ENCODE measurements around the gene HMG20B.

The HMG20B gene

DNA sequence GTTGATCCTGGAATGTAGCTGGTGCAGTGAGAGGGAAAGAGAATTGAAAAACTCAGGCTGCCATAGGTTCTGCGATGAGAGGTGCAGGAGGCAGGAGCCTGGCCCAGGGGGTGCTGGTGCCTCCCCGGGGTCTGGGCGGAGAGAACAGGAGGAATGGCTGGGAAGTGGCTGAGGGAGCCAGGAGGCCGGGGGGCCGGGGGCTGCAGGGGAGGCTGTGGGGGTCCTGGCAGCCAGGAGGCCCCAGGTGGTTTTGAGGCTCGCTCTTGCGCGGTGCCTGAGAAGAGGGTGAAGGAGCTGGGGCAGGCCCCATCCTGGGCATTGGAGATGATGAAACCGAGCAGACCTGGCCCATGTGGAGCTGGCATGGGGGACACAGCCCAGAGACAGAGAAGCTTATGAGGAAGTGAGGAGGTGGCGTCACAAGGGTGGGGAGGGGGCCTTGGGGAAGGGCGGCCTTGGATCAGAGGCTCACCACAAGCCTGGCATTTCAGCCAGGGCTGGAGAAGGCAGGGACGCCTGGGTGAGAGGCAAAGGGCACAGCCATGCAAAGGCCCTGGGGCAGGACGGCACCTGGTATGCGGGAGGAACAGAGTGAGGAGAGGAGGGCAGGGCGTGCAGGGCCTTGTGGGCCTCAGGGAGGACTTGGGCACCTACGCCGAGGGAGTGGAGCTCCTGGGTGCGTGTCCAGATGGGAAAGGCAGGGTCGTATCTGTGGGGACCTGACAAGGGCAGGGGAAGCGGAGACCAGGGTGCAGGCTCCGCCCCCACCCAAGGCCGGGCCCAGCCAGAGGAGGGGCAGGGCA lies 35.1 kb upstream of the HMG20B start:
- DNase-seq: no peak

DNA sequence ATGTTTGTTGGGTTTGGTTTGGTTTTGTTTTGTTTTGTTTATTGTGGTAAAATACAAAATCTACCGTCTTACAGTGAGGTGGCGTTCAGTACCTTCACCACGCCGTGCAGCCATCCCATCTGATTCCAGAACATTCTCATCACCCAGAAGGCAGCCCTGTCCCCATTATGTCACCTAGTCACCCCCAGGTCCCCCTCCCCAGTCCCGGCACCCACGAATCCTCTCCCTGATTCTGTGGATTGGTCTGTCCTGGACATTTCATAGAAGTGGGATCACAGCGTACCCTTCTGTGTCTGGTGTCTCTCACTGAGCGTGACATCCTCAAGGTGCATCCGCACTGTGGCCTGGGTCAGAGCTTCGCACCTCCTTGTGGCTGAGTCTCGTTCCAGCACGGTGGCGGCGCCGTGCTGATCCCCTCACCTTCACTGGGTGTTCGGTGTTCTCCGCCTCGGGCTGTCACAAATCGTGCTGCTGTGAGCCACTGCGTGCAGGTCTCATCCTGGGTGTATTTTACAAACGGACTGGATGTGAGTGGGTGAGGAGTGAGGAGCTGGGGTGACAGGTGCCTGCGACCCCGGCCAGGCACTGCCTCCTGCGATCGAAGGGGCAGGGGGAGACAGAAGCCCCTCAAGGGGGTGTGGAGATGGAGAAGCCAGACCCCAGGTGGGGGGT lies 34.4 kb upstream of the HMG20B start:
- DNase-seq: no peak

DNA sequence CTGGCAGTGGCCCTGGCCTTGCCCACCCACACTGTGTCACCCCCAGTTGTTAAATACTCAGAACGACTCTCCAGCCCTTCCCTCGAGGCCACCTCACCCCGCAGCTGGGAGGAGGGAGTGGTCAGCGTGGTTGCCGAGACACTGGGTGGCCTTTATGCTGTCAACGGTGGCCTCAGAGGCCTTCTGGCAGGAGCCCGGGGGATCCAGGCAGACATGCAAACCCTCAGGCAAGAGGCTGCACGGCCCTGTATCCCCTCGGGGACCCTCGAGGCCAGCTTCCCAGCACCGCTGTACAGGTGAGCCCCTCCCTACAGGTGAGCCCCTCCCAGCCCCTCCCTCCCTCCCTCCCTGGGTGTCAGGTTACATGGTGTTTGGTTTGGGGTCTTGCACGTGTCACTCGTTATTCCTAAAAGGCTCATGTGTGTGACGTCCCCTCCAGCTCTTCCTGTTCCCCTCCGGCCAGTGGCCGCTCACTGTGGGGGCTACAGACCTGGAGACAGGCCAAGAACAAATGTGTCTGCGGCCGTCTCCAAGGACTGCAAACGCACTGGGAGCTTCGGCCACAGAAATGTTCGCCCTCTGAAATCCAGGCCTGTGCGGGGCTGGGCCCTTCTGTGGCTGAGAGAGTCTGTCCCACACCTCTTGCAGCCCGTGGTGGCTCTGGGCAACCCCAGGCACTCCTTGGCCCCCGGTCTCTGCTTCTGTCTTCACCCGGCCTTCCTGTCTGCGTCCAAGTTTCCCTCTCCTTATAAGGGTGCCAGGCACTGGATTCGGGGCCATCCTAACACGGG lies 33.6 kb upstream of the HMG20B start, which contains the start of gene TEKTIP1:
Gene TEKTIP1 (plus strand): TSS at position 210 of the 791 bp plus-strand sequence. CDS start 4 bp downstream, at position 214.
- no peak for DNase-seq

DNA sequence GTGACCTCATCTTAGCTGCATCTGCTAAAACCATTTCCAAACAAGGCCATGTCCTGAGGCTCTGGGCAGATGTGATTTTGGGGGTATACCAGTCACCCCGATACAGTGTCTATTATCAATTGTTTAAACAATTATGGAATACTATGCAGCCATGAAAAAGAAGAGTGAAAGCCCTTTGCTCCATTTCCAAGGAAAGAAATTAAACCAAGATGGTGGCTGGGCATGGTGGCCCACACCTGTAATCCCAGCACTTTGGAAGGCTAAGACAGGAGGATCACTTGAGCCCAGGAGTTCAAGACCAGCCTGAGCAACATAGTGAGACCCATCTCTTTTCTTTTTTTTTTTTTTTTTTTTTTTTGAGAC lies 33.0 kb upstream of the HMG20B start:
- no peak for DNase-seq

DNA sequence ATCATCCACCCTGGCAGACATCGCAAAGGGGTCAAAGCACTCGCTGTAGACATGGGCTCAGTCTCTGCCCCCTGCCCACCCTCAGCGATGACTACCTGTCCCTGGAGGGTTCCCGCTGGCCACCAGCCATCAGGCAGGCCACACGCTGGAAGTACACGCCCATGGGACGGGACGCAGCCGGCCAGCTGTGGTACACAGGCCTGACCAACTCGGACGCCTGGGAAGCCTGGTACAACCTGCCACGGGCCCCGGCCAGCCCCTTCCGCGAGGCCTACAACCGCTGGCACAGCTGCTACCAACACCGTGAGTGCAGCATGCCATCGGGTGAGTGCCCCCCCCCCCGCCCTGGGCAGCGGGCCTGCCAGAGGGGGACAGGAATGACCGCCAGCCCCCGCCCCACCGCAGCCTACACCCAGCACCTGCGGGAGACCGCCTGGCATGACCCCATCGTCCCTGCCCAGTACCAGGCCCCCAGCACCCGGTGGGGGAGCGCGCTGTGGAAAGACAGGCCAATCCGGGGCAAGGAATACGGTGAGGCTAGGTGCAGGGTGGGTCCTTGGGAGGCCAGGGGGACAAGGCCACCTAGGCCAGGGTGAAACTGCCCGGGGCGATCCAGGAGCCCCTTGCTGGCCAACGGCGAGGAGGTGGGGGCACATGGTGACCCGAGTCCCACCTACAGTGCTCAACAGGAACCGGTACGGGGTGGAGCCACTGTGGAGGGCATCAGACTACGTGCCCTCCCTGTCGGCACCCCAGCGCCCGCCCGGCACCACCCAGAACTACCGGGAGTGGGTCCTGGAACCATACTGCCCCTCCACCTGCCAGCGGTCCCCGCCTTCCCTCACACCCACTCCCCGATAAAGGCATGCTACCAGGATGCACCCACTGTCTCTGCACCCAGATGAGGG lies 29.3 kb upstream of the HMG20B start:
- DNase-seq: no peak

DNA sequence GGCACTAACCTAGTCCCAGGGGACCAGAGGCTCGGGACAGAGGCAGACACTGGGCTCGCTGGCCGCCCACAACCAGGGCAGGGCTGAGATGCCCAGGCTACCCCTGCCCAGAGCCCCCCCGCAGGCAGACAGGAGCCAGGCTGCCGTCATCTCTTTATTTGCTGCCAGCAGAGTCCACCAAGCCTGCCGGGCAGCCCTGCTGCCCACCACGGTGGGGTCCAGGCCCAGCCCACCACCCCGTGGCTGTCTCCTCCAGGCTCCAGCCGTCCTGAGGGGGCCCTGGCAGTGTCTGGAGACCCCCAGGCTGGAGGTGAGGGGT lies 28.7 kb upstream of the HMG20B start:
- no peak for DNase-seq

DNA sequence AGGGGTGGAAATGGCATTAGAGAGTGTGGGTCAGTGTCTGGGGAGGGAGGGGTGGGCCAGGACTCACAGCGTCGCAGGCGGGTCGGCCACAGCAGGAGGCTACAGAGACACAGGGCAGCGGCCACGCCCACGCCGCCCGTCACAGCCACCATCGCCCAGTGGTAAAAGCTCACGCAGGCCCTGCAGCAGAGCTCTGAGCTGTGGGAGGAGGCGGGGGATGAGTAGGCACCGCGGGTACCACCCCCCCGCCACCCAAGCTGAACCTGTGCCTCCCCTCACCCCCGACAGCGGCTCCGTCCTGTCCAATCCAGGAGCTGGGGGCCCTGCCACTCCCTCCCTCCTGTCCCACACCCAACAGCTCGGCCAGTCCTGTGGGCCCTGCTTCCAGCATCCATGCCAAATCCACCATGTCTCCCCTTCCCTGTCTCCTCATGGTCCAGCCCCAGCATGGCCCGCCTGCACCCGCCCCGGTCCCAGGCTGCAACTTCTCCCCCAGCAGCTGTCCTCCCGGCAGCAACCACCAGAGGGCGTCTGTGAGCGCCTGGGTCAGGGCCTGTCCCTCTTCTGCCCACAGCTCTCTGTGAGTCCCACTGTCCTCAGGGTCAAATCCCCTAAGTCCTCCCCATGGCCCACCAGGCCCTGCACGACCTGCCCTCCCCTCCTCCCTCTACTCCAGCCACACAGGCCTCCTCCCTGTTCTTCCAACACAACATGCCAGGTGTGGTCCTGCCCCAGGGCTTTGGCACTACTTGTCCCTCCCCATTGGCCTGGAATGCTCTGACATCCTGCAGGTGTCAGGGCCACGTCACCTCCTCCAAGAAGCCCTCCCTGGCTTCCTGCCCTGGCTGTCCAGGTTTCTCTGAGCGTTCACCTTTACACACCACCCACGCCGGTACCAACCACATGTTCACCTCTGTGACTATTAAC lies 27.7 kb upstream of the HMG20B start:
- DNase-seq: peak; percentile 64

DNA sequence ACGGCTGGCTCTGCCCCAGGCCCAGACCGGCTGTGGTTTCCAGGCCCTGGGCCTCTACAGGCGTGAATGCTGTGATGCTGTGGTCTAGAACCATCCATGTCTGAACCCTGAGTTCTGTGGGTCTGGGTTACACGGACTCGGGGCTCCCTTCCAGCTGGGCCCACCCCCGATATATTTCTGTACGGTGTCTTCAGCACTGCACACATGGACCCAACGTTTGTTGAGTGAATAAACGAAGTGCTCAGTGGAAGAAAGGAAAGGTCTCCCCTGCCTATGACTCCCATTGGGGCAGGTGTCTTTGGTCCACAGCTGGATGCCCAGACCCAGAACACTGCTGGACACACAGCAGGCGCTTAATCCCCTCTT lies 27.1 kb upstream of the HMG20B start:
- no peak for DNase-seq

DNA sequence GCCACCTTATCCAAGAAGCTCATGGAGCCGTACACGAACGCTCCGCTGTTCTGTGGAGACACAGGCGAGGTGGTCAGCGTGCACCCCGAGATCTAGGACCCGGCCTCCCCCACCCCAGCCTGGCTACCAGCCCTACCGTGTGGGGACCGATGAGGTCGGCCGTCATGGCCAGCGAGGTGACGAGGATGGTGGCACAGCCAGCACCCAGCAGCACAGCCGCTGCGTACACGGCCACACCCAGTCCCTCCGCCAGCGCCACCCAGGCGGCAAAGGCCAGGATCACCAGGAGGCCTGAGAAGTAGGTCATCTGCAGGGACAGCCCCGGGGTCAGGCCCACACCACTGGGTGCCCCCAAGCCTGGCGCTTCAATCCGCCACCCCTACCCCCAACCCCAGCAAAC lies 26.6 kb upstream of the HMG20B start:
- DNase-seq: no peak

DNA sequence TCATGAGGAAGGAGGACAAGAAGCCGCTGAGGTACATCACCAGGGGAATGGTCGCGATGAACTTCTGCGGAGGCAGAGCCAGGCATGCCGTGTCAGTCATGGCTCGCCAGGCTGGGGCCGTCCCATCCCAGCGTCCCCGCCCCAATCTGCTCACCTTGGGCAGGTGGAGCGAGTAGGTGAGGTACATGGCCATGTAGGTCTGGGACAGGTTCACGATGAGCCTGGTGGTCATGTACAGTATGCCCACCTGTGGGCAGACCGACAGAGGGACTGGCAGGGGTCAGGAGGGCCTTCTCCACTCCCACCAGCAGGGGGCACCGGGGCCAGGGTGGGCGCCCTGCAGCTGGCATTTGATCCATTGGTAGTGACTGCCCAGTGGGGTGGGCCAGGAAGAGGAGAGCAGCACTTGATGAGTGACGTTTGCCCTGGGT lies 25.4 kb upstream of the HMG20B start:
- DNase-seq: peak; percentile 12

DNA sequence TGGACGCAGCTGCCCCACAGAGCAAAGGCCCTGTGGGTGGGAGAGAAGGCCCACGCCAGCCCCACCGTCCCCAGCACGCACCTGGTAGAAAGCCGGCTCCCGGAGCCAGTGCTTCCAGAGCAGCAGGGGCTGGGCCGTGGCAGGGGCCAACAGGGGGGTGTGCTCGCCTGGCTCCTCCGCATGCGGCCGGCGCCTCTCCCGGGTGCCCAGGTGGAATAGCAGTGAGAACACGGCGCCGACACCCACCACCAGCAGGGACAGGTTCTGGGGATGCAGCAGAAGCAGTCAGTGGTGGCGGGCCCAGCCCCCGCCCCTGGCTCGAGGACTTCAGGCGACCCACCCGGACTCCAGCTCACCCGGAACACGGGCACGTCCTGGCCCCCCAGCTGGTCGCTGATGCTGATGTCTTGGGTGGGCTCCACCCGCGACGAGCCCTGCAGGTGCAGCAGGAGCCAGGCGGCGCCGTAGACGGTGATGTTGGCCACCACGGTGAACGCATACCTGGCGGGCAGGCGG lies 24.9 kb upstream of the HMG20B start:
- no peak for DNase-seq

DNA sequence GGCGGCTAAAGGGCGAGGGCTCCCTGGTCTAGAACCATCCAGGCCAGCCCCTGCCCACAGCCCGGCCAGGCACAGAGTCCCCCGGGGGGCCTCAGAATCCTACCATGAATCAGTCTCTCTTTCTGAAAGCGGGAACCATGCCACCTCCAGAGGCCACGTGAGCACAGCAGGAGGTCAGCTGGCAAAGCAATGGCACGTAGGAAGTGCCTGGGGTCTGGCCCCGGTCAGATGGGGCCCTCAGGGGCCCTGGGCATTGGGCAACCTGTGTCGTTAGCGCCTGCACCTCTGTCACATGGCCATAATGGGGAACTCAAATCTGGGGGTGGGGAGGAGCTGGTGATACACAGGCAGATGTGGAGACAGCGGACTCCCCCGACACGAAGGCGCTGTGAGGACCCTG lies 24.1 kb upstream of the HMG20B start:
- DNase-seq: no peak

DNA sequence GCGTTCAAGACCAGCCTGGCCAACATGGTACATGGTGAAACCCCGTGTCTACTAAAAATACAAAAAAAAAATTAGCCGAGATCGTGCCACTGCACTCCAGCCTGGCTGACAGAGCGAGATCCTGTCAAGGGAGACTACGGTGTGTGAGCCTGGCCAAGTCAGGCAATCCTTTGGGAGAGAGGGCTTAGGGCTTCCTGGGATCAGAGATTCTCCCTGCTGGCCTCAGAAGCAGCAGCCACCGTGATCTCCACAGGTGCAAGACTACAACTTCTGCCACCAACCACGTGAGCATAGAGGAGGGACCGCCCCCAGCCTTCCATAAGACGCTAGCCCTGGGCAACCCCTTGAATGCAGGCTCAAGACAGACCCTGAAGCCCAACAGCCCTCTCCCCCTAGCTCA lies 22.9 kb upstream of the HMG20B start:
- no peak for DNase-seq

DNA sequence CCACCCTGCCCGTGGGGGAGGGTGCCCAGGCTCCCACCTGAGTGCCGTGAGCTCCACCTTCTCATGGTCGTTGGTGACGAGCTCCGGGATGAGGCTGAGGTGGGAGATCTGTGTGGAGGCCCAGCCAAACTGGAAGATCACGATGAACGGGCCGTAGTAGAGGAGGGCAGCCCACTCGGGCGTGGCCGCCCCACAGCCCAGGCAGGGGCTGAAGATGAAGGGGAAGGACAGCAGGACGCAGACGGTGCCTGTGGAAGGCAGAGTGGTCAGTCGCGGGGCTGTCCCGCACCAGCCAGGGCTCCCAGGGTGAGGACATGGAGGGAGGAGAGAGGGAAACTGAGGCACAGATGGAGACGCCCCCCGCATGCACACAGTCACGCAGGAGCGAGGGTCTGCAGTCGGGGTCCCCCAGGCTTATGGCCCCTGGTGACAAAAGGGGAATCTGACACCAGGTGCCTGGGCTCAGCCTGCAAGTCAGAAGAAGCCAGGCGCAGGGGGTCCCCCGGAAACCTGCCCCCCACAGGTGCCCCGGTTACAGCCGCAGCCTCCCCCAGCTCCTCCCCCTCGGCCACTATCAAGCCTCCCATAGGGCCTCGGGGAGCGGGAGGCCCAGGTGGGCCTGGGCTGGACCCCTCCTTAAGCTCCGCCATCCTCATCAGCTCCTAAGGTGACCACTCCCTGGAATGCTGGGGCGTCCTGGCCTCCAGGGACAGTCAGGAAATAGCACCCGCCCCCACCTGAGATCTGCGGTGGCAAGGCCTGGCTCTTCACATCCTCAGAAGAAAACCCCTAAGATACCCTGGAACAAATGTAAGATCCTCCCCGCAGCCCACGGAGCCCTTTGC lies 21.6 kb upstream of the HMG20B start:
- DNase-seq: no peak

DNA sequence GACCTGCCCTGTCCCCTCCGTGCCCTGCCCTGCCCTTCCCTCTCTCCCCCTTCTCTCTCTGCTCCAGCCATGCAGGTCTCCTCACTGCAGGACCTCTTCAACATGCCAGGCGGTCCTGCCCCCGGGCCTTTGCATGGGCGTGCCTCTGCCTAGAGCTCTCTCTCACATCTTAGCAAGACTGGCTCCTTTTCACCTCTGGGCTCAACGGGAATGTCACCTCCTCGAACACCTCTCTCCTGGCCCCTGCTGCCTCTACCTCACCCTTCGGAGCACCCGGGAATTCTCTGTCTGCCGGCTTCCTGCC lies 21.0 kb upstream of the HMG20B start:
- no peak for DNase-seq

DNA sequence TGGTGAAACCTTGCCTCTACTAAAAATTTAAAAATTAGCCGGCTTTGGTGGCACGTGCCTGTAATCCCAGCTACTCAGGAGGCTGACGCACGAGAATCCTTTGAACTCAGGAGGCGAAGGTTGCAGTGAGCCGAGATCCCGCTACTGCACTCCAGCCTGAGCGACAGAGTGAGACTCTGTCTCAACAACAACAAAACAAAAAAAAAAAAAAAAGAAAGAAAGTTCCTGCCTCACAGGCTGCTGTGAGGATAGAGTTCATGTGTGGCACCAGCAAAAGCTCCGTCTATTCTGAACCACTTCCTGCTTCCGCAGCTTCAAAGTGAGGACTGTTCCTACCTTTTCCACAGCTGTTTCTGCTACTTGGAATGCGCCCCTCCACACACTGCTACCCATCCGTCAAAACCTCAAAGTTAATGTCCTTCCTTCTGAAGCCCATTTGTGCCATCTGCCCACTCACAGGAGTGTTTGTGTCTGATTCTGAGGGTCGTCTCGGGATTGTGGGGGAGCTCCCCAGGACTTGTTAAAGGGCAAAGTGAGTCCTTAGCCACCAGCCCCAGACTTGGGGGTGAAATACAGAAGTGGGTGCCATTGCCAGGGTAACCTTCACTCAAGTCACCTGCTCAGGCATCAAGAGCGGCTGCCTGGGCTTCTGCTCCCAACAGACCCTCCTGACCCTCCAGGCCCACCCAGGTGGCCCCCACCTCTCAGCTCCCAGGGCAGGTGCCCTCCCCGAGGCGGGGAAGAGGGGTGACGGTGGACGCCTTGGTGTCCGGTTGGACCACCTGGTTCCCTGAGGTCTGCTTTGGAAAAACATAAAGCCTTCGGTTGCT lies 18.3 kb upstream of the HMG20B start:
- no peak for DNase-seq

DNA sequence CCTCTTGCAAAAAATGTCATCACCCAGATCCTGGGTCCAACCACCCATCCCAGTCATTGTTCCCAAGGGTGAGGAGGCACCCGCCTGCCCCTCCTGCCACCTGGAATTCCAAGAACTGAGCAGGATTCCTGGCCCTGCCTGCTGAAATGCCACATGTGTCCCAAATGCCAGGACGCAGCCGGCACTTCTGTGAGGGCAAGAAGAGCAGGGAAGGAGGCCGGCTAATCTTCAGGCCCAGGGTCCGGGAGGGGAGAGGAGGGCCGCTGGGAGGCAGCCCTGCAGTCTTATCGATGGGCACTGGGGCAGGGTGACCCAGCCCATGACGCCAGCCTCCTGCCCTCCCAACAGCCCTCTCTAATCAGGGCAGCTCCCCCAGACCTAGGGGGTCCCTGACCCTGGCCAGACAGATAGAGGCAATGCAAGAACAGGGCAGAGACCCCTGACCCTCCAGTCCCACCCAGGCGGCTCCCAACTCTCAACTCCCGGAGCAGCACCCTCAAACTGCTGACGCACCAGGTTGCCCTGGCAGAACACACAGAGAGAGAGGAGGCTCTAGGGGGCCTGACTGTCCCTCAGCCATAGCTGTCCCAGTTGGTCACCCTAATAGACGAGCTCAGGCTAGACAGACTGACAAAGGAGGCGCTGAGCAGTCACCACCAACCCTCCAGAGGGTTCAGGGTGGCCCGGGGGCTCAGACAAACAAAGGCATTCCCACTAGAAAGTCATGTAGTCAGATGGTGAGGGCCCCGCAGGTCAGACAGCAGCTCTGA lies 16.9 kb upstream of the HMG20B start:
- DNase-seq: no peak

DNA sequence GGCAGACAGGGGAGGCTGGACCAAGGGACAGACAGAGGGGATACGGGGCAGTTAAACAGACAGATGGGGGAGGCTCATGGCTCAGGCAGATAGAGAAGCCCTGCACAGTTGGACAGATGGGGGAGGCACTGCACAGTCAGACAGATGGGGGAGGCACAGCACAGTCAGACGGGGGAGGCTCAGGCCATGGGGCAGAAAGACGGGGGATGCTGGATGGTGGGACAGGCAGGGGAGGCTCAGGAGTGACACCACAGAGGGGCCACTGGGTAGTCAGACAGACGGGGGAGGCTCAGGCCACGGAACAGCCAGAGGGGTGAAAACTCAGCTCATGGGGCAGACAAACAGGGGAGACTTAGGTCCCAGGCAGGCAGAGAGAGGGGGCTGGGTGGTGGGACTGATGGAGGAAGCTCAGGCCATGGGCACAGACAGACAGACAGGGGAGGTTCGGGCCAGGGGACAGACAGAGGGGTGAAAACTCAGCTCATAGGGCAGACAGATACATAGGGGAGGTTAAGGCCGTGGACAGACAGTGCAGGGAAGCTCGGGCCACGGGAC lies 16.2 kb upstream of the HMG20B start:
- DNase-seq: no peak
